H1 (cell line): ENCODE data around the gene LIN28B. TPM values are rescaled to one million over a fixed set of nuclear protein-coding genes. Genes with fewer than 3 reads are reported as not detected.

Experiments used
- CTCF ChIA-PET: fragments of 300-600 bp; sonication (Branson Sonifier 250); formaldehyde crosslinking; loops from one replicate; lab custom pipeline; 2021; ENCODE audit not compliant: partially characterized antibody; lab: Charles Lee
- POLR2A ChIA-PET: fragments of 300-600 bp; sonication (Branson Sonifier 250); formaldehyde crosslinking; loops from one replicate; lab custom pipeline; 2021; ENCODE audit warnings: inconsistent platforms; ENCODE audit not compliant: partially characterized antibody; lab: Charles Lee
- DNase-seq, 2 experiments: peaks; one replicate each; pipeline versions ENCODE4 v3.0.0 to v3.0.0-alpha.2; 2010 to 2022; ENCODE audit warnings: low spot score in 2 of 2, low read depth in 1 of 2, mixed read lengths in 1 of 2
- FAIRE-seq: peaks from 2 replicates; lab custom pipeline; 2011; peaks lifted over from hg19 to GRCh38; lab: Jason Lieb, UNC
- H2AFZ ChIP-seq: 2 replicates; pipeline ENCODE4 v1.8.1; 2012; ENCODE audit warnings: low read length, inconsistent platforms
- H2AK5ac ChIP-seq: 2 replicates; pipeline ENCODE4 v1.6.1; 2013; ENCODE audit warnings: low read depth, low read length
- H2BK120ac ChIP-seq: replicated peaks from 2 replicates; pipeline ENCODE3; 2013; ENCODE audit warnings: low read depth, low read length, inconsistent platforms
- H2BK12ac ChIP-seq: 2 replicates; pipeline ENCODE4 v1.6.1; 2013; ENCODE audit warnings: low read depth, low read length
- H2BK15ac ChIP-seq: 2 replicates; pipeline ENCODE4 v1.6.1; 2013; ENCODE audit warnings: low read length
- H2BK20ac ChIP-seq: 2 replicates; pipeline ENCODE4 v1.6.1; 2013; ENCODE audit warnings: low read length
- H2BK5ac ChIP-seq: 2 replicates; pipeline ENCODE4 v1.6.1; 2013; ENCODE audit warnings: low read depth, low read length
- H3K14ac ChIP-seq: 2 replicates; pipeline ENCODE4 v1.6.1; 2013; ENCODE audit warnings: inconsistent platforms; ENCODE audit not compliant: insufficient read length
- H3K18ac ChIP-seq: 2 replicates; pipeline ENCODE4 v1.6.1; 2013; ENCODE audit warnings: low read length; ENCODE audit errors: extremely low read depth
- H3K23ac ChIP-seq: 2 replicates; pipeline ENCODE4 v1.6.1; 2013; ENCODE audit warnings: inconsistent platforms; ENCODE audit not compliant: insufficient read length
- H3K23me2 ChIP-seq: 2 replicates; pipeline ENCODE4 v1.6.1; 2013; ENCODE audit warnings: low read depth, low read length
- H3K27ac ChIP-seq: 2 replicates; pipeline ENCODE4 v1.6.1; 2011; ENCODE audit warnings: low read depth, low read length, inconsistent platforms
- H3K27me3 ChIP-seq, 4 experiments: replicated peaks in 1 of 4; 1 replicate in 1 of 4; 2 replicates in 3 of 4; pipeline versions ENCODE4 v1.6.1 to v1.8.1; 2011 to 2013; ENCODE audit warnings: low read length in 3 of 4, mild to moderate bottlenecking in 3 of 4, inconsistent platforms in 2 of 4, mixed read lengths in 2 of 4, moderate library complexity in 1 of 4; ENCODE audit not compliant: control insufficient read depth in 3 of 4, insufficient read depth in 3 of 4; ENCODE audit errors: extremely low read depth in 1 of 4
- H3K36me3 ChIP-seq, 4 experiments: 2 replicates each; pipeline versions ENCODE4 v1.6.1 to v1.8.1; 2011 to 2013; ENCODE audit warnings: mild to moderate bottlenecking in 4 of 4, low read length in 3 of 4, moderate library complexity in 2 of 4, control low read depth in 1 of 4, inconsistent platforms in 1 of 4; ENCODE audit not compliant: insufficient read depth in 4 of 4, control insufficient read depth in 2 of 4
- H3K4ac ChIP-seq: replicated peaks from 2 replicates; pipeline ENCODE3; 2013; ENCODE audit warnings: low read length, low read depth, mixed read lengths, inconsistent platforms; ENCODE audit not compliant: insufficient read length
- H3K4me1 ChIP-seq, 4 experiments: replicated peaks in 1 of 4; 1 replicate in 1 of 4; 2 replicates in 3 of 4; pipeline versions ENCODE4 v1.6.1 to v1.8.1; 2011 to 2013; ENCODE audit warnings: low read length in 3 of 4, inconsistent platforms in 2 of 4, mixed read lengths in 1 of 4; ENCODE audit not compliant: insufficient read depth in 4 of 4, control insufficient read depth in 3 of 4
- H3K4me2 ChIP-seq, 2 experiments: 2 replicates each; pipeline versions ENCODE4 v1.6.1 to v1.8.1; 2011 to 2013; ENCODE audit warnings: low read depth in 2 of 2, low read length in 2 of 2, control low read depth in 1 of 2, inconsistent platforms in 1 of 2, mild to moderate bottlenecking in 1 of 2; ENCODE audit not compliant: insufficient read depth in 1 of 2
- H3K4me3 ChIP-seq, 4 experiments: fragments of 200-600, 300-600 bp in 1 of 4; sonication (generic), shearing (Covaris generic), sonication (Bioruptor Twin) in 1 of 4; 2 replicates each; pipeline versions ENCODE4 v1.5.1 to v1.8.1; 2011 to 2016; ENCODE audit warnings: low read length in 4 of 4, low read depth in 3 of 4, control low read depth in 2 of 4, inconsistent platforms in 2 of 4, mild to moderate bottlenecking in 2 of 4, mixed read lengths in 1 of 4, moderate library complexity in 1 of 4; ENCODE audit not compliant: insufficient read depth in 2 of 4; ENCODE audit errors: extremely low read depth in 1 of 4
- H3K56ac ChIP-seq: replicated peaks from 2 replicates; pipeline ENCODE3; 2013; ENCODE audit warnings: low read depth, mild to moderate bottlenecking, mixed read lengths, low read length, inconsistent platforms; ENCODE audit not compliant: insufficient read length
- H3K79me1 ChIP-seq: 2 replicates; pipeline ENCODE4 v1.6.1; 2013; ENCODE audit warnings: low read depth, low read length, control low read depth
- H3K79me2 ChIP-seq, 2 experiments: 2 replicates each; pipeline versions ENCODE4 v1.6.1 to v1.8.1; 2012 to 2013; ENCODE audit warnings: low read length in 2 of 2, mild to moderate bottlenecking in 2 of 2, inconsistent platforms in 1 of 2; ENCODE audit not compliant: insufficient read depth in 2 of 2, control insufficient read depth in 1 of 2
- H3K9ac ChIP-seq, 4 experiments: replicated peaks in 1 of 4; 1 replicate in 1 of 4; 2 replicates in 3 of 4; pipeline versions ENCODE4 v1.6.1 to v1.8.1; 2011 to 2013; ENCODE audit warnings: low read depth in 3 of 4, low read length in 3 of 4, control low read depth in 2 of 4, mild to moderate bottlenecking in 2 of 4, moderate library complexity in 2 of 4, inconsistent platforms in 1 of 4; ENCODE audit errors: extremely low read depth in 1 of 4
- H3K9me3 ChIP-seq, 2 experiments: 2 replicates each; pipeline versions ENCODE4 v1.6.1 to v1.8.1; 2012 to 2013; ENCODE audit warnings: mild to moderate bottlenecking in 2 of 2, moderate library complexity in 2 of 2, control low read depth in 1 of 2, inconsistent platforms in 1 of 2, low read depth in 1 of 2, low read length in 1 of 2, mixed read lengths in 1 of 2; ENCODE audit not compliant: insufficient read depth in 2 of 2
- H4K20me1 ChIP-seq, 2 experiments: replicated peaks in 1 of 2; 2 replicates each; pipeline versions ENCODE3 to v1.8.1; 2011 to 2013; ENCODE audit warnings: inconsistent platforms in 2 of 2, low read length in 2 of 2, mild to moderate bottlenecking in 1 of 2; ENCODE audit not compliant: insufficient read depth in 2 of 2, control insufficient read depth in 1 of 2
- H4K5ac ChIP-seq: 2 replicates; pipeline ENCODE4 v1.6.1; 2013; ENCODE audit warnings: low read length, low read depth, mixed read lengths, inconsistent platforms; ENCODE audit not compliant: insufficient read length
- H4K8ac ChIP-seq: 2 replicates; pipeline ENCODE4 v1.8.0; 2013; ENCODE audit warnings: mild to moderate bottlenecking, moderate library complexity, low read length, inconsistent platforms; ENCODE audit not compliant: insufficient read depth; ENCODE audit errors: extremely low read depth
- H4K91ac ChIP-seq: replicated peaks from 2 replicates; pipeline ENCODE3; 2013; ENCODE audit warnings: low read length, mixed read lengths, inconsistent platforms; ENCODE audit not compliant: insufficient read length
- ATF2 ChIP-seq: IDR thresholded peaks from 2 replicates; pipeline ENCODE4 v1.6.1; 2012; ENCODE audit warnings: low read length, inconsistent platforms
- BACH1 ChIP-seq: IDR thresholded peaks from 2 replicates; pipeline ENCODE4 v1.6.1; 2012; ENCODE audit warnings: low read length, improper control_type of control experiment
- RAD21 ChIP-seq, 2 experiments: IDR thresholded peaks in 1 of 2; conservative IDR thresholded peaks in 1 of 2; 2 replicates each; pipeline ENCODE4 v1.6.1; 2011; ENCODE audit warnings: low read depth in 2 of 2, low read length in 2 of 2, improper control_type of control experiment in 1 of 2, inconsistent platforms in 1 of 2, mild to moderate bottlenecking in 1 of 2, moderate library complexity in 1 of 2
- WGBS, 2 experiments: shearing (Covaris generic) in 1 of 2; methylation state at CpG; one replicate each; pipeline versions ENCODE4 v1.1.6 to v1.1.7; 2013 to 2015; ENCODE audit warnings: low lambda C conversion rate in 2 of 2, mixed read lengths in 2 of 2, inconsistent platforms in 1 of 2, low coverage in 1 of 2, missing lambda C conversion rate in 1 of 2; ENCODE audit not compliant: insufficient replicate concordance in 2 of 2, insufficient coverage in 1 of 2, insufficient read length in 1 of 2; ENCODE audit errors: extremely low coverage in 1 of 2, missing lambda C conversion rate in 1 of 2; 5-methylcytosine and 5-hydroxymethylcytosine counted together
- polyA plus RNA-seq, 7 experiments: library from polyadenylated mRNA; depleted of rRNA in 3 of 7; stranded (reverse) in 5 of 7; unstranded in 2 of 7; fragments of >200 nt in 5 of 7; fragments of 200-250 nt in 2 of 7; gene quantifications; 1 replicate in 5 of 7; 2 replicates in 1 of 7; 4 replicates in 1 of 7; pipeline versions ENCODE4 v1.2.1 to v1.2.3, GENCODE V29; 2011 to 2013; ENCODE audit warnings: missing spikeins in 2 of 7, mixed read lengths in 2 of 7
- total RNA-seq: library from RNA; stranded (reverse); fragmentation: NEBNext Ultra II Directional; extraction: Animal tissue kit (Norgen Biotek cat#: 25700); gene quantifications from 2 replicates; pipeline ENCODE4 v1.2.1, GENCODE V29; 2021

The LIN28B gene
- total and polyA plus RNA-seq, 2 of the 8 experiments (the other 6 are each of a cell fraction or from before 2014, with no cell fraction given), result 27.4 to 94.7 TPM

- no peak overlapping the region for H3K9ac ChIP-seq
- H2BK5ac ChIP-seq, result no peak overlapping the region
- POLR2A ChIA-PET, result interaction anchor here (1.6 to 2.8 kb wide), 2 partner anchors 81 to 91 kb away, joined by 4 to 17 read pairs; partner anchors contain the start of gene LIN28B
- peaks cover 0 to 68% of the 10 kb centered on the region in 2 experiments; a peak in 2 of 4 replicates for H3K79me2 ChIP-seq
- no peak overlapping the region for H2BK120ac ChIP-seq
- H3K36me3 ChIP-seq, result no peaks in the 10 kb centered on the region; a peak in 1 of 8 replicates
- no peak for TF ChIP-seq ATF2
- peak; percentile 32 to 47 for TF ChIP-seq RAD21 (IDR thresholded peaks at IDR 0.05 in 1 of 2, conservative IDR thresholded peaks at IDR 0.05 in 1 of 2; ENCODE audit: low read depth in 2 of 2, low read length in 2 of 2)
- TF ChIP-seq BACH1, result 0 out of 2 replicates have a peak, but pooled peaks have one; percentile 11
- TF ChIP-seq, all 59 proteins: peak for 2
- H2AFZ ChIP-seq, result no peak overlapping the region
- H2BK15ac ChIP-seq, result no peak overlapping the region
- no peaks in the 10 kb centered on the region for H4K20me1 ChIP-seq
- H2BK20ac ChIP-seq, result no peak overlapping the region
- no peak overlapping the region for H2AK5ac ChIP-seq
- no peak overlapping the region for H3K23ac ChIP-seq
- no peaks in the 10 kb centered on the region for H3K79me1 ChIP-seq
- H3K9me3 ChIP-seq, result no peaks in the 10 kb centered on the region
- CTCF ChIA-PET, result interaction anchor here (1.1 to 2.4 kb wide), 4 partner anchors 27 to 50 kb away, joined by 3 to 10 read pairs (median 4); no protein-coding TSS in a partner anchor
- no peak overlapping the region for H3K27ac ChIP-seq
- H2BK12ac ChIP-seq, result no peak overlapping the region
- peaks cover 0 to 15% (median 4%) of the 10 kb centered on the region in 4 experiments; a peak in 2 of 7 replicates for H3K4me1 ChIP-seq
- H3K18ac ChIP-seq, result no peak overlapping the region
- no peak overlapping the region for H3K4me3 ChIP-seq
- no peak overlapping the region for H4K91ac ChIP-seq
- H4K8ac ChIP-seq, result no peak overlapping the region
- H4K5ac ChIP-seq, result no peak overlapping the region
- FAIRE-seq, result no peak
- no peak overlapping the region for H3K4me2 ChIP-seq
- H3K23me2 ChIP-seq, result no peaks in the 10 kb centered on the region
- no peak overlapping the region for H3K14ac ChIP-seq
- no peak overlapping the region for H3K4ac ChIP-seq
- no peak overlapping the region for H3K56ac ChIP-seq
- WGBS, 2 experiments, result 81% methylated on average over 2 of the region's 2 CpGs; no CpG with 5 or more reads in 1 of the 2 experiments
- no peaks in the 10 kb centered on the region for H3K27me3 ChIP-seq
- no peak for DNase-seq
These were observed 81.4 kb downstream of the LIN28B start for GRCh38 chr6:105038259-105038658.
